HepG2 (cell line): ENCODE results near the gene PRIMA1. TPM values are rescaled to one million over a fixed set of nuclear protein-coding genes. Genes with fewer than 3 reads are reported as not detected.

ENCODE experiments used
- ATAC-seq: fragments of 200-7000 bp; cut with Tn5 transposase; 3 replicates; pipeline ENCODE4 v1.9.1; 2020; ENCODE audit warnings: mild to moderate bottlenecking, moderate library complexity
- BruUV-seq: library from RNA; stranded (reverse); fragments of 400-500 nt; replicated peaks from 2 replicates; lab custom pipeline; 2021; lab: Mats Ljungman, UMichigan
- CTCF ChIA-PET: fragments of 300-600 bp; formaldehyde crosslinking; extraction: SDS; loops from one replicate; lab custom pipeline; 2021; ENCODE audit warnings: low total read pairs, inconsistent platforms, low intra/inter-chr PET ratio; lab: Yijun Ruan, JAX
- POLR2A ChIA-PET: fragments of 350-600 bp; sonication (Branson Sonifier 250); formaldehyde crosslinking; loops from one replicate; lab custom pipeline; 2020; ENCODE audit warnings: antibody characterized with exemption, inconsistent platforms; lab: Yijun Ruan, JAX
- DNase-seq: peaks from one replicate; pipeline ENCODE4 v3.0.0-alpha.2; 2015; ENCODE audit warnings: low spot score
- FAIRE-seq: peaks from 3 replicates; lab custom pipeline; 2011; peaks lifted over from hg19 to GRCh38; lab: Jason Lieb, UNC
- H2AFZ ChIP-seq: one replicate; pipeline ENCODE4 v1.6.1; 2011; ENCODE audit warnings: low read length, inconsistent platforms
- H3K27ac ChIP-seq: fragments of 300-600 bp; 3 replicates; pipeline ENCODE4 v1.8.0; 2011; ENCODE audit warnings: mixed run types, mild to moderate bottlenecking, mixed read lengths, low read length, inconsistent platforms; ENCODE audit not compliant: insufficient read depth; ENCODE audit errors: extremely low read length
- H3K27me3 ChIP-seq, 2 experiments: fragments of 200-600 bp in 1 of 2; 2 replicates in 1 of 2; 3 replicates in 1 of 2; pipeline versions ENCODE4 v1.6.0 to v1.8.0; 2011; ENCODE audit warnings: low read length in 2 of 2, mild to moderate bottlenecking in 2 of 2, moderate library complexity in 2 of 2, inconsistent platforms in 1 of 2; ENCODE audit not compliant: insufficient read depth in 2 of 2, control insufficient read depth in 1 of 2
- H3K36me3 ChIP-seq, 2 experiments: fragments of 200-600 bp in 1 of 2; replicated peaks in 1 of 2; 2 replicates in 1 of 2; 3 replicates in 1 of 2; pipeline versions ENCODE4 v1.5.1 to v1.8.0; 2011; ENCODE audit warnings: low read length in 2 of 2, inconsistent platforms in 1 of 2; ENCODE audit not compliant: insufficient read depth in 2 of 2, control insufficient read depth in 1 of 2
- H3K4me1 ChIP-seq: 2 replicates; pipeline ENCODE4 v1.5.1; 2012; ENCODE audit warnings: low read length, inconsistent platforms; ENCODE audit not compliant: insufficient read depth
- H3K4me2 ChIP-seq: 2 replicates; pipeline ENCODE4 v1.6.0; 2011; ENCODE audit warnings: low read depth, low read length, inconsistent platforms
- H3K4me3 ChIP-seq, 3 experiments: fragments of 200-600 bp in 1 of 3; sonication (generic), shearing (Covaris generic) in 1 of 3; replicated peaks in 1 of 3; 2 replicates each; pipeline ENCODE4 v1.5.1; 2011 to 2016; ENCODE audit warnings: low read length in 3 of 3, inconsistent platforms in 2 of 3, low read depth in 2 of 3, mild to moderate bottlenecking in 2 of 3, control low read depth in 1 of 3, mixed read lengths in 1 of 3; ENCODE audit not compliant: insufficient read depth in 1 of 3
- H3K79me2 ChIP-seq: one replicate; pipeline ENCODE4 v1.6.1; 2011; ENCODE audit warnings: low read length, inconsistent platforms; ENCODE audit not compliant: insufficient read depth
- H3K9ac ChIP-seq: 2 replicates; pipeline ENCODE4 v1.6.0; 2011; ENCODE audit warnings: mild to moderate bottlenecking, low read depth, low read length, inconsistent platforms; ENCODE audit not compliant: insufficient read depth
- H3K9me3 ChIP-seq: 2 replicates; pipeline ENCODE4 v1.5.1; 2012; ENCODE audit warnings: mild to moderate bottlenecking, low read length
- H4K20me1 ChIP-seq: 2 replicates; pipeline ENCODE4 v1.6.0; 2011; ENCODE audit warnings: inconsistent platforms, mild to moderate bottlenecking, low read length, moderate library complexity; ENCODE audit not compliant: insufficient read depth
- ERF ChIP-seq: IDR thresholded peaks from 2 replicates; pipeline ENCODE4 v1.6.1; 2018; ENCODE audit warnings: missing biosample characterization, missing genetic modification reagents
- ZNF138 ChIP-seq: sonication (generic); formaldehyde crosslinking; IDR thresholded peaks from 2 replicates; pipeline ENCODE4 v1.5.0; 2020; ENCODE audit warnings: mild to moderate bottlenecking, low read depth, missing genetic modification reagents
- ZNF703 ChIP-seq: sonication (generic); formaldehyde crosslinking; IDR thresholded peaks from 2 replicates; pipeline ENCODE4 v1.5.1; 2020; ENCODE audit warnings: missing genetic modification reagents, mild to moderate bottlenecking, moderate library complexity, borderline replicate concordance
- ZNF75D ChIP-seq: sonication (generic); formaldehyde crosslinking; IDR thresholded peaks from 2 replicates; pipeline ENCODE4 v1.8.1; 2023; ENCODE audit warnings: missing genetic modification reagents, mild to moderate bottlenecking, borderline replicate concordance
- ZNF788 ChIP-seq: sonication (generic); formaldehyde crosslinking; IDR thresholded peaks from 2 replicates; pipeline ENCODE4 v1.5.0; 2020; ENCODE audit warnings: mild to moderate bottlenecking, missing genetic modification reagents, borderline replicate concordance
- WGBS: methylation state at CpG from one replicate; pipeline ENCODE4 v1.1.6; 2017; ENCODE audit warnings: low lambda C conversion rate; 5-methylcytosine and 5-hydroxymethylcytosine counted together
- in situ Hi-C: cut with HindIII; loops from 2 replicates; pipeline ENCODE4 v1.10.0; 2017; ENCODE audit warnings: low pct_unique_long_range_greater_than_20kb; ENCODE audit not compliant: extremely low pct_ligation_motif_present
- intact Hi-C: fragments of 100-400 bp; cut with micrococcal nuclease; formaldehyde crosslinking; loops from one replicate; pipeline ENCODE4 v1.10.0; 2022; ENCODE audit not compliant: unreplicated experiment
- polyA plus RNA-seq, 8 experiments: library from polyadenylated mRNA; depleted of rRNA in 3 of 8; stranded (reverse) in 7 of 8; unstranded in 1 of 8; fragments of >200 nt; fragmentation: Illumina TruSeq in 4 of 8; extraction: Trizol in 4 of 8; gene quantifications; 2 replicates each; pipeline versions ENCODE4 v1.2.1 to v1.2.3, GENCODE V29; 2011 to 2016; ENCODE audit warnings: low read depth in 4 of 8, missing spikeins in 1 of 8, mixed read lengths in 1 of 8; ENCODE audit not compliant: insufficient read depth in 1 of 8
- total RNA-seq, 5 experiments: library from RNA; depleted of rRNA; stranded (reverse); fragments of >200 nt; fragmentation: Illumina TruSeq; extraction: Trizol; gene quantifications; 2 replicates each; pipeline ENCODE4 v1.2.3, GENCODE V29; 2016; ENCODE audit warnings: low read depth in 1 of 5

The PRIMA1 gene
- total and polyA plus RNA-seq, 2 of the 13 experiments (the other 11 are each of a cell fraction or from before 2014, with no cell fraction given): 2.4 to 3.2 TPM

DNA sequence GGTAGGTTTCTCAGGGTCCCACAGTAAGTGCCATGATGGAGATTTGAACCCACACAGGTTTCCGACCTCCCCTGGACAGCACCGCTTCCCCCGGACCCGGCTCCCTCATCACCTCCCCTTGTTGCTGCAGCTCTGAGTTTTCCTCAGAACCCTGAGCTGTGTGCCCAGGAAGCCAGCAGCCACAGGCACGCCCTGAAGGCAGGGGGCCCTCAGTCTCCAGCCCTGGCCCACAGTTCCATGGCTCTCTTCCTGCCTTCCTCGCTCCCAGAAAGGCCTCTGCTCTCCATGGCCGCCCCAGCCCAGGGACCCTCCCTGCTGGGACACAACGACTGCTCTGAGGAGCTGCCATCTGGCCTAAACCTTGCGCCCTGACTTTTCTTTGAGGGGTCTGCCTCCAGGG, 35.8 kb upstream of the PRIMA1 start:
- no peaks in the 10 kb centered on the region for H3K36me3 ChIP-seq
- H4K20me1 ChIP-seq: no peaks in the 10 kb centered on the region
- TF ChIP-seq ZNF703 (CRISPR knock-in tag): no peak
- TF ChIP-seq ZNF788: no peak
- TF ChIP-seq ZNF138: no peak
- no TSS peak for BruUV-seq
- H3K27ac ChIP-seq: no peak overlapping the region
- in situ Hi-C loops (no loop called here), intact Hi-C loops (no loop called here)
- FAIRE-seq (no peak), ATAC-seq (no peak; the same call in 2 of the 3 replicates), DNase-seq (no peak)
- H3K27me3 ChIP-seq: peaks cover 1 to 14% of the 10 kb centered on the region in 2 experiments; a peak in 3 of 5 replicates
- 65% methylated on average over 7 of the region's 9 CpGs for WGBS
- no peak overlapping the region for H3K4me3 ChIP-seq
- ChIA-PET CTCF (no interaction called here), POLR2A (no interaction called here)
- H3K9me3 ChIP-seq: no peaks in the 10 kb centered on the region
- no peak overlapping the region for H2AFZ ChIP-seq
- peaks cover 9% of the 10 kb centered on the region for H3K4me1 ChIP-seq
- H3K79me2 ChIP-seq: no peaks in the 10 kb centered on the region
- H3K4me2 ChIP-seq: no peak overlapping the region
- no peak overlapping the region for H3K9ac ChIP-seq

DNA sequence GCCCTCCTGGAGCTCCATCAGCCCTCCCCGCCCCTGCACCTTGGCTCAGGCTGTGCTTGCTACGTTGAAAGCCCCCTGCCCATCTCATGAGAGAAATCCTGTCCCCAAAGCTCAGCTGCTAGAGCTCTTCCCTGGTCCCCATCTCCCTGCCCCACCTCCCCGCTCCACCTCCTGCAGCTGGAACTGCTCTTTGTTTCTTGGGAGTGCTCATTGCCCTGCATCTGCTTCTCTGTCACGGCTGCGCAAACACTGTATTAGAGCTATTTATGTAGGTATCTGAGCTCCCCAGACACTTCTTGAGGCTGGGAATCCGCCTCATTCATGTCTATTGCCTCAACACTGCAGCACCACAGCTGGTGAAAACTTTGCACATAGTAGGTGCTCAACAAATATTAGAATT, 32.8 kb upstream of the PRIMA1 start:
- Histone ChIP-seq H3K4me3 (no peak overlapping the region), H4K20me1 (no peaks in the 10 kb centered on the region), H3K4me2 (no peak overlapping the region), H3K4me1 (no peaks in the 10 kb centered on the region), H3K9me3 (no peaks in the 10 kb centered on the region), H3K36me3 (no peaks in the 10 kb centered on the region), H3K79me2 (no peaks in the 10 kb centered on the region)
- POLR2A ChIA-PET: no interaction called here
- CTCF ChIA-PET: no interaction called here
- BruUV-seq: no TSS peak
- no peak for ATAC-seq
- TF ChIP-seq ERF (CRISPR knock-in tag): no peak
- no peak for TF ChIP-seq ZNF75D (CRISPR knock-in tag)
- TF ChIP-seq, all 625 proteins: peak for 0
- intact Hi-C loops (no loop called here), in situ Hi-C loops (no loop called here)
- Histone ChIP-seq H2AFZ (no peak overlapping the region), H3K27me3 (peaks cover 1 to 21% of the 10 kb centered on the region in 2 experiments; a peak in 3 of 5 replicates), H3K9ac (no peak overlapping the region), H3K27ac (no peak overlapping the region)
- FAIRE-seq (no peak), DNase-seq (no peak)
- 4% methylated on average over 6 of the region's 6 CpGs for WGBS
